ENCODE data around the gene MSH3. TPM values are rescaled to one million over a fixed set of nuclear protein-coding genes. Genes with fewer than 3 reads are reported as not detected.

MSH3 gene
- polyA plus RNA-seq, 1 of the 3 experiments (the other 2 are of a cell fraction): 3.5 TPM

DNA sequence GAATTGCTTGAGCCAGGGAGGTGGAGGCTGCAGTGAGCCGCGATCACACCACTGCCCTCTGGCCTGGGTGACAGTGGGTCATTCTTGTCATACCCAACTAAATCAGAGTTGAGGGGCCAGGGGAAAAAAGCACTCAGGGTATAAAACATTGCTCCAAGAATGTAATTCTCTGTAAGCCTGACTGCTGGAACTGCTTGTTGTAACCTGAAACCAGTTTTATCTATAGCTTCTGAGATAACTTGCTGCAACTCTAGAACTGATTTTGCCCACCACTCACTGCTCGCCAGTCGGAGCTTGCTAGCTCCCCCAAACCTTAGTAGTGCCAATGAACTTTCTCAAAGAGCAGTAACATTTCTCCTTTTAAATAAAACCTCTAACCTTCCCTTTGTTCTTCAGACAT lies 9.6 kb upstream of the MSH3 start:
- Histone ChIP-seq H3K9me2 (no peaks in the 10 kb centered on the region), H4K20me1 (ENCODE audit: insufficient read depth) (no peaks in the 10 kb centered on the region), H3K4me1 (ENCODE audit: control insufficient read depth in 1 of 2, insufficient read depth in 2 of 2, low read depth in 1 of 2, low read length in 1 of 2) (no peaks in the 10 kb centered on the region), H3K27ac (ENCODE audit: low read depth in 2 of 2, low read length in 1 of 2) (no peak overlapping the region), H3K9ac (no peak overlapping the region), H3K36me3 (replicated peaks in 1 of 2; ENCODE audit: control insufficient read depth in 1 of 2, insufficient read depth in 2 of 2, low read length in 1 of 2) (peaks cover 35 to 45% of the 10 kb centered on the region in 2 experiments), H3K4me3 (ENCODE audit: low read depth in 2 of 2, low read length in 1 of 2) (no peak overlapping the region), H3F3A (replicated peaks; ENCODE audit: insufficient read depth) (no peaks in the 10 kb centered on the region), H3K27me3 (ENCODE audit: insufficient read depth) (no peaks in the 10 kb centered on the region), H2AFZ (ENCODE audit: low read depth) (no peak overlapping the region), H3K79me2 (ENCODE audit: insufficient read depth) (no peaks in the 10 kb centered on the region), H3K9me3 (no peaks in the 10 kb centered on the region), H3K4me2 (no peak overlapping the region)
- no peak for DNase-seq
- POLR2A ChIA-PET: no interaction called here
- CTCF ChIA-PET: no interaction called here
- TF ChIP-seq, protein P1, sequence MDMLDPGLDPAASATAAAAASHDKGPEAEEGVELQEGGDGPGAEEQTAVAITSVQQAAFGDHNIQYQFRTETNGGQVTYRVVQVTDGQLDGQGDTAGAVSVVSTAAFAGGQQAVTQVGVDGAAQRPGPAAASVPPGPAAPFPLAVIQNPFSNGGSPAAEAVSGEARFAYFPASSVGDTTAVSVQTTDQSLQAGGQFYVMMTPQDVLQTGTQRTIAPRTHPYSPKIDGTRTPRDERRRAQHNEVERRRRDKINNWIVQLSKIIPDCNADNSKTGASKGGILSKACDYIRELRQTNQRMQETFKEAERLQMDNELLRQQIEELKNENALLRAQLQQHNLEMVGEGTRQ (IDR thresholded peaks at IDR 0.05; ENCODE audit: borderline replicate concordance, low read depth, low read length): no peak
- TF ChIP-seq TEAD4 (IDR thresholded peaks at IDR 0.05; ENCODE audit: borderline replicate concordance, insufficient read depth): no peak
- TF ChIP-seq, protein P2, sequence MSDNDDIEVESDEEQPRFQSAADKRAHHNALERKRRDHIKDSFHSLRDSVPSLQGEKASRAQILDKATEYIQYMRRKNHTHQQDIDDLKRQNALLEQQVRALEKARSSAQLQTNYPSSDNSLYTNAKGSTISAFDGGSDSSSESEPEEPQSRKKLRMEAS (IDR thresholded peaks at IDR 0.05; ENCODE audit: low read depth): no peak
- TF ChIP-seq, protein P3, sequence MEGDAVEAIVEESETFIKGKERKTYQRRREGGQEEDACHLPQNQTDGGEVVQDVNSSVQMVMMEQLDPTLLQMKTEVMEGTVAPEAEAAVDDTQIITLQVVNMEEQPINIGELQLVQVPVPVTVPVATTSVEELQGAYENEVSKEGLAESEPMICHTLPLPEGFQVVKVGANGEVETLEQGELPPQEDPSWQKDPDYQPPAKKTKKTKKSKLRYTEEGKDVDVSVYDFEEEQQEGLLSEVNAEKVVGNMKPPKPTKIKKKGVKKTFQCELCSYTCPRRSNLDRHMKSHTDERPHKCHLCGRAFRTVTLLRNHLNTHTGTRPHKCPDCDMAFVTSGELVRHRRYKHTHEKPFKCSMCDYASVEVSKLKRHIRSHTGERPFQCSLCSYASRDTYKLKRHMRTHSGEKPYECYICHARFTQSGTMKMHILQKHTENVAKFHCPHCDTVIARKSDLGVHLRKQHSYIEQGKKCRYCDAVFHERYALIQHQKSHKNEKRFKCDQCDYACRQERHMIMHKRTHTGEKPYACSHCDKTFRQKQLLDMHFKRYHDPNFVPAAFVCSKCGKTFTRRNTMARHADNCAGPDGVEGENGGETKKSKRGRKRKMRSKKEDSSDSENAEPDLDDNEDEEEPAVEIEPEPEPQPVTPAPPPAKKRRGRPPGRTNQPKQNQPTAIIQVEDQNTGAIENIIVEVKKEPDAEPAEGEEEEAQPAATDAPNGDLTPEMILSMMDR (IDR thresholded peaks at IDR 0.05): no peak
- WGBS (ENCODE audit: low lambda C conversion rate): 100% methylated on average over 4 of the region's 4 CpGs

DNA sequence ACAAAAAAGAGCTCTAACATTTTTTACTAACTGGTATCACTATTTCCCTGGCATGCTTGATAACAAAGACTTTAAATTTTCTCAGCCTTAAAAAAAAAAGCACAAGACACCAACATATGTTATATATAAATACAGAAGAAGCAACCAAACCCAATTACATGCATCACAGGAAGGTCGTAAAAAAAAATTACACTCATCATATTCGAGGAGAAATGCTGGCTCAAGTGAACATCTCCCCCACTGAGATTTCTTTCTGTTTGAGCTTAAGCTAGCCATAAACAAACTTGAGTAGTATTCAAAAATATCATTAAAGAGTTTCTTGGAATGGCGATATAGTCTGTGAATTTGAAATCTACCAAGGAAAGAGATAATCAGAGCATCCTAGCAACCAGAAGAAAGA lies 7.5 kb upstream of the MSH3 start:
- no peak overlapping the region for H3K4me3 ChIP-seq (ENCODE audit: low read depth in 2 of 2, low read length in 1 of 2)
- 78% methylated on average over 3 of the region's 3 CpGs for WGBS (ENCODE audit: low lambda C conversion rate)
- no peak overlapping the region for H3K9ac ChIP-seq
- H2AFZ ChIP-seq (ENCODE audit: low read depth): no peak overlapping the region
- no peaks in the 10 kb centered on the region for H3K9me2 ChIP-seq
- no peaks in the 10 kb centered on the region for H4K20me1 ChIP-seq (ENCODE audit: insufficient read depth)
- no peaks in the 10 kb centered on the region for H3K4me1 ChIP-seq (ENCODE audit: control insufficient read depth in 1 of 2, insufficient read depth in 2 of 2, low read depth in 1 of 2, low read length in 1 of 2)
- H3K27me3 ChIP-seq (ENCODE audit: insufficient read depth): no peaks in the 10 kb centered on the region
- POLR2A ChIA-PET: no interaction called here
- TF ChIP-seq SIN3A (IDR thresholded peaks at IDR 0.05; ENCODE audit: borderline replicate concordance, low read depth, low read length) (no peak), FOXM1 (IDR thresholded peaks at IDR 0.05; ENCODE audit: low read depth) (no peak), YY1 (IDR thresholded peaks at IDR 0.05; ENCODE audit: low read depth) (no peak), RFX5 (IDR thresholded peaks at IDR 0.05; ENCODE audit: low read length) (no peak)
- TF ChIP-seq, protein P4, sequence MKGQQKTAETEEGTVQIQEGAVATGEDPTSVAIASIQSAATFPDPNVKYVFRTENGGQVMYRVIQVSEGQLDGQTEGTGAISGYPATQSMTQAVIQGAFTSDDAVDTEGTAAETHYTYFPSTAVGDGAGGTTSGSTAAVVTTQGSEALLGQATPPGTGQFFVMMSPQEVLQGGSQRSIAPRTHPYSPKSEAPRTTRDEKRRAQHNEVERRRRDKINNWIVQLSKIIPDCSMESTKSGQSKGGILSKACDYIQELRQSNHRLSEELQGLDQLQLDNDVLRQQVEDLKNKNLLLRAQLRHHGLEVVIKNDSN (IDR thresholded peaks at IDR 0.05; ENCODE audit: borderline replicate concordance, low read depth): no peak
- TF ChIP-seq, protein P2 (IDR thresholded peaks at IDR 0.05; ENCODE audit: low read depth): no peak
- TF ChIP-seq, protein P5, sequence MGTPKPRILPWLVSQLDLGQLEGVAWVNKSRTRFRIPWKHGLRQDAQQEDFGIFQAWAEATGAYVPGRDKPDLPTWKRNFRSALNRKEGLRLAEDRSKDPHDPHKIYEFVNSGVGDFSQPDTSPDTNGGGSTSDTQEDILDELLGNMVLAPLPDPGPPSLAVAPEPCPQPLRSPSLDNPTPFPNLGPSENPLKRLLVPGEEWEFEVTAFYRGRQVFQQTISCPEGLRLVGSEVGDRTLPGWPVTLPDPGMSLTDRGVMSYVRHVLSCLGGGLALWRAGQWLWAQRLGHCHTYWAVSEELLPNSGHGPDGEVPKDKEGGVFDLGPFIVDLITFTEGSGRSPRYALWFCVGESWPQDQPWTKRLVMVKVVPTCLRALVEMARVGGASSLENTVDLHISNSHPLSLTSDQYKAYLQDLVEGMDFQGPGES (IDR thresholded peaks at IDR 0.05; ENCODE audit: low read depth, low read length): no peak
- no peaks in the 10 kb centered on the region for H3F3A ChIP-seq (replicated peaks; ENCODE audit: insufficient read depth)
- no peaks in the 10 kb centered on the region for H3K79me2 ChIP-seq (ENCODE audit: insufficient read depth)
- no peak overlapping the region for H3K27ac ChIP-seq (ENCODE audit: low read depth in 2 of 2, low read length in 1 of 2)
- CTCF ChIA-PET: interaction anchor here (0.9 kb wide), 1 partner anchor 25 kb away, joined by 3 read pairs; no protein-coding TSS in a partner anchor
- no peak for DNase-seq
- H3K9me3 ChIP-seq: no peaks in the 10 kb centered on the region
- H3K4me2 ChIP-seq: no peak overlapping the region
- H3K36me3 ChIP-seq (replicated peaks in 1 of 2; ENCODE audit: control insufficient read depth in 1 of 2, insufficient read depth in 2 of 2, low read length in 1 of 2): peaks cover 32% of the 10 kb centered on the region in 2 experiments
